Lower leg skin (tissue), 3 donors: ENCODE results near the gene BHLHE41.

Source experiments
- POLR2A ChIP-seq, 2 donors: fragments of 450-650 bp; IDR thresholded peaks; one replicate each; pipeline ENCODE4 v1.6.1; 2016 to 2017; ENCODE audit warnings: antibody characterized with exemption in 2 of 2, mild to moderate bottlenecking in 1 of 2, moderate library complexity in 1 of 2
- TF ChIP-seq, protein P1 (sequence below), 3 donors: fragments of 450-650 bp; IDR thresholded peaks; one replicate each; pipeline ENCODE4 v1.5.1; 2016; ENCODE audit warnings: antibody characterized with exemption in 3 of 3, mild to moderate bottlenecking in 3 of 3, moderate library complexity in 2 of 3

GRCh38 chr12:26127404-26127803 lies 2.6 kb upstream of the BHLHE41 start:
- no peak for TF ChIP-seq POLR2A (IDR thresholded peaks at IDR 0.05)
- TF ChIP-seq, protein P1, sequence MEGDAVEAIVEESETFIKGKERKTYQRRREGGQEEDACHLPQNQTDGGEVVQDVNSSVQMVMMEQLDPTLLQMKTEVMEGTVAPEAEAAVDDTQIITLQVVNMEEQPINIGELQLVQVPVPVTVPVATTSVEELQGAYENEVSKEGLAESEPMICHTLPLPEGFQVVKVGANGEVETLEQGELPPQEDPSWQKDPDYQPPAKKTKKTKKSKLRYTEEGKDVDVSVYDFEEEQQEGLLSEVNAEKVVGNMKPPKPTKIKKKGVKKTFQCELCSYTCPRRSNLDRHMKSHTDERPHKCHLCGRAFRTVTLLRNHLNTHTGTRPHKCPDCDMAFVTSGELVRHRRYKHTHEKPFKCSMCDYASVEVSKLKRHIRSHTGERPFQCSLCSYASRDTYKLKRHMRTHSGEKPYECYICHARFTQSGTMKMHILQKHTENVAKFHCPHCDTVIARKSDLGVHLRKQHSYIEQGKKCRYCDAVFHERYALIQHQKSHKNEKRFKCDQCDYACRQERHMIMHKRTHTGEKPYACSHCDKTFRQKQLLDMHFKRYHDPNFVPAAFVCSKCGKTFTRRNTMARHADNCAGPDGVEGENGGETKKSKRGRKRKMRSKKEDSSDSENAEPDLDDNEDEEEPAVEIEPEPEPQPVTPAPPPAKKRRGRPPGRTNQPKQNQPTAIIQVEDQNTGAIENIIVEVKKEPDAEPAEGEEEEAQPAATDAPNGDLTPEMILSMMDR (IDR thresholded peaks at IDR 0.05) = no peak
